RPMI8226 (cell line): Measurements from ENCODE around the gene C6orf136.

Experiments
- DNase-seq: peaks from one replicate; pipeline ENCODE4 v3.0.0-alpha.2; 2015

C6orf136 gene

DNA sequence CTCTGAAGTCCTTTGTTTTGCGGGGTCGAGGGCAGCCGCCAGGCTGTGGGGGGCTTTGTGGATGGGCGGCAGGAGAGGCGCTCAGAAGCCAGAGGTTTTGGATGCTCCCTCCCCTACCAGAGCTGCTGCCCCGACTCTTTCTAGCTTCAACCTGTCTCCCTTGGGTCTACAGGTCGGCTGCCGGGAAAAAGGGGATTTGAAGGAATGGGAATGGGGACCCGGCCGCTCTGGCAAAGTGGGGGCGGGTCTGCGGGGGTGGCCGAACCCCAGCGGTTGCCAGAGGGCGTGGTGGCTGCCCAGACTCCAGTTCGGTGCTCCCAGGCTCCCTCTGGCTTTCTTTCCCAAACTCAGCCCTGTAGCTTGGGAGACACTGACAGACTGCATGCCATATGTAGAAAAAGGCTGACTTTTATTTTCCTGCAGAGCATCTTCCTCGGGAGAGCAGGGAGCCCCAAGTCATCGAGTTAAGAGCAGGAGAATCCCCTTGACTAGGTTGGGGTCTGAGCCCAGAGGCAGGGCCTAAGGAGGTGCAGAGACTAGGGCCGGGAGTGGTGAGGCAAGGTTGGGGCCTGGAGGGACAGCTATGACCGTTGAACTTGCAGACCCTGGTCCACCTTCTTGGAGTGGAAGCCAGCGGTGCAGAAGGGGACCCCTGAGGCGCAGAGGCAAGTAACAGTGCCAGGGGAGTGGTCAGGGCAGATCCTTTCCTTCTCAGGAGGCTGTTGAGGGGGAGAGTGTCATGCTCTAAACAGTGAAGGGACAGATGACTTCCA is 40.9 kb downstream of the C6orf136 start:
- DNase-seq: no peak

DNA sequence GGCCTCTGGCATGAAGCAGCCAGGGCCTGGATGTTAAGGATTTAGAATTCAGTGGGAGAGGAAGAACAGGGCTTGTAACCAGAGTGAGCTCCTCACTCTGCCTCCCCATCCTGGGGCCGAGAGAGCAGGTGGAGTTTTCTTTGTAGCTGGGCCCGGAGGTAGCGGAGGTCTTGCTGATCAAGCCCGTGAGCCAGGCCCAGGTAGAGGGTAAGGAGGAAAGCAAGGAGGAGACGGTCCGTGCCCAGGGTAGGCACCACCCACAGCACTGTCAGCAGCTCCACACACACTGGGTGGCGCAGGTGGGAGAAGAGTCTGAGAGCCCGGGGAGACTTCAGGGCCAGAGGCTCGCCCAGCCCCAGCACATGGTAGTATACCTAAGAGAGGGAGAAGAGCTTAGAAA is 41.6 kb downstream of the C6orf136 start:
- peak; percentile 25 for DNase-seq

DNA sequence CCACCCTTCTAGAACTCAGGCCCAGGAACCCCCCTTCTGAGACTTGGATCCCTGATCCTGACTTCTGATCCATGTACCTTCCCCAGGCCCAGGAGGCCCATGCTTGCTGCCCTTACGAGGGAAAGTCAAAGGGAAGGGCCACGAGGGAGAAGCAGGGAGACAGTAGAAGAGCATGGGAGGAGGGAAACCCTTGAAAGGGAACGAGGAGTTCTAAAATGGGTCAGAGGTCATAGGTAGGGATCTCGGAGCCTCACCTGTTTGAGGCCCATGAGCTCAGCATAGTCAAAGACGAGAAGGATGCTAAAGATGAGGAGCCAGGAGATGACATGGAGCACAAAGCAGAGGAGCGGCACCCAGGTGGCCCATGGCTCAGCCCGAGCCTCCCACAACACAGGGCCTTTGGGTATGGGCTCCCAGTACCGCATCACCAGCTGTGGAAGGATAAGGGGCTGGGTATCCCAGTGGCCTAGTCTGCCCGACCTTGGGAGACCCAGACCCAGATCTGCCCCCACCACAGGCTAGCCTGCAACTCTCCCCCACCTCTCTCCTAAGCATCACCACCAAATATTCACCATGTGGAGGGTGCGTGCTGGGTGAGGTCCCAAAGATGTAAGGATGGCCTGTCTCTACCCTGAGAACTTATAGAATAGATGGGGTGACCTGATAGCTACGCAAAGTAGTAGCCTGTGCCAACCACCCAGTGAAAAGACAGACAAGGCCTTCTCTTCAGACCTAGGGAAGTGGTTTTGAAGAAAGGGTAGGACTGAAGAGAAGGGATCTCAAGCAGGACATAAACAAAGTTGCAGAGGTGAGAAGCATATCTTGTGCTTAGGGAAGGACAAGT is 42.3 kb downstream of the C6orf136 start:
- no peak for DNase-seq

DNA sequence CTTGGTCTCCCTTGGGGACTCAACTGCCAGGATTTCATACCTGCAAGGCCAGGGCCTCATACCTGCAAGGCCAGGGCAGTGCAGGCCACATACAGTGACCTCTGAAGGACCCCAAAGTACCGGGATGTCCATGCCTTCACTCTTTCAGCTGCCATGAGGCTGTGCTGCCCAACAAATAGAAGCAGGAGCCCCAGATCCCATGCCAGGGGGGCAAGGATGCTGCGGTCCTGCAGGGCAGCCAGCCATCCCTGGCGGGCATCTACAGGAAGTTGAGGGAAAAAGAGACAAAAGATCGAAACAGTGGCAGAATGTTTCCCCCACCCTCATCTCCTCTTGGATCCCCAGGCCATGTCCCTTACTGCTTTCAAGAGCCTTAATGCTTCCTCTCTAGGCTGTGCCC is 43.1 kb downstream of the C6orf136 start:
- DNase-seq: no peak

DNA sequence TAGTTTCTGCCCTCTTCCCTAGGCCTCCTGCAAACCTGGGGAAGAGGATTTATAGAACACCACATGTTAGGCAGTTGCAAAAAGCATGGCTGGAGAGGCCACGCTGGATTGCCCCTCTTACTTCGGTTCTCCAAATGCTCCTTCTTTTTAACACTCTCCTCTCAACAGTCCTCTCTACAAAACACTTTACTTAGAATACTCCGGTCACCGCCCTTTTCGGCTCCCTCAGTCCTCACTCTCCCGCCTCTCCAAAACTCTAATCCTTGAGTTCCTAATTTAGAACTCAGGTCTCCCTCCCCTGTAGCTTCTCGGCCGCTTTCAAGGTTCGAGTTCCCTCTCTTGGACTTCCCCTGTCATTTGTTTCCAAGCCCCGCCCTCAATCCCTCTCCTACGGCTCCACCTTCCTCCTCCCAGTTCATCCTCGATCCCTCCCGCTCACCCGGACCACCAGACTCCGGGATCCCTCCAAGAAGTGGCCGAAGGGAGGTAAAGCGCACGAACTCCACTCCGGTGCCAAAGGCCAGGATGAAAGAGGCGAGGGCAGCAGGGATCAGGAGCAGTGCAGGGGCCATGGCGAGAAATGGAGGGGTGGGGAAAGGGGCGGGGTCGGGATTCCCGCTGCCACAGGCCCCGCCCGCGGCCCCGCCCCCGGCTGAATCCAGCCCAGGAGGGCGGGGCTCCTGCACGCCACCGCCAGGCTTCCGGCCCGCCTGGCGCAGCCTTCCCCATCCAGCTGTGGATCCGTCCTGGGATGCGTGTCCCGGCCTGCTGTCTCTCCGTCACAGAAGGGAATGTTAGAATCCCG is 43.7 kb downstream of the C6orf136 start, which contains the start of gene NRM:
Gene NRM, minus strand, starts transcription at position 582 of the 805 bp plus-strand sequence. Its CDS starts 10 bp downstream, at position 572.
- DNase-seq: peak; percentile 91

DNA sequence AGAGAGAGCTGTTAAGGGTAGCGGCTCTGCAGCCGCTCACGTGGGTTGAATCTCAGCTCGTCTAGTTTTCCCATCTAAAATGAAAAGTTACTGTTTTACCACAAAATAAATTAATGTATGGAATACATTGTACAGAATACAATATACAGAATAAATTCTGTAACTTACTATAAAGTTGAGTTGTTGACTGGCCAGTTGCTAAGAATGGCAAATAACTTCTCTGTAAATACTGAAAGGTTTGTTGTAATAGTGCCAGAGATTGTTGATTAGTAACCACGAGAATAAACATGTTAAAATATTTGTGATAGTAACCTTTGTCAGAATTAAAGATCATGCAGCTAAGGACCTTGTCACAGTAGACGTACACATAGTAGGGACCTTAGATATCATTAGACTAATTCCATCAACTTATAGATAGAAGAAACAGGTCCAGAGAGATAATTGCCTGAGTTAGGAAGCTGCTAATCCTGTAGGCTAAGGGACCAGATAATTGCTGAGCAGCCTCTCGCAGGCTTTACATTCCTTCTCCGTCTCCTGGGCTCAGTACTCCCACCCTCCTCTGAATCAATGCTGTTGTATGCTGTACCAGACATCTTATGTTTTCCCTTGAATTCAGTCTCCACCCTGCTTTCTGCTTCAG is 44.4 kb downstream of the C6orf136 start:
- no peak for DNase-seq

DNA sequence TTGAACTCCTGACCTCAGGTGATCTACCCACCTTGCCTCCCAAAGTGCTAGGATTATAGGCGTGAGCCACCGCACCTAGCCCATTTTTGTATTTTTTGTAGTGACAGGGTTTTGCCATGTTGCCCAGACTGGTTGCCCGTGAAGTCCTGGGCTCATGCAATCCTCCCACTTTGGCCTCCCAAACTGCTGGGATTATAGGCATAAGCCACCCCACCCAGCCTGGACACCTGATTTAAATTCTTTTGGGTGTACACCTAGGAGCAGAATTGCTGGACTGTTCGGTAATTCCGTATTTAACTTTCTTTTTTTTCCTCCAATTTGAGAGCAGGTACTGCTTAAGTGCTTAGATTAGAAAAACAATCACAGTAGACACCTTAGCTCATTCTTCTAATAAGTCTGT is 49.5 kb downstream of the C6orf136 start:
- no peak for DNase-seq

DNA sequence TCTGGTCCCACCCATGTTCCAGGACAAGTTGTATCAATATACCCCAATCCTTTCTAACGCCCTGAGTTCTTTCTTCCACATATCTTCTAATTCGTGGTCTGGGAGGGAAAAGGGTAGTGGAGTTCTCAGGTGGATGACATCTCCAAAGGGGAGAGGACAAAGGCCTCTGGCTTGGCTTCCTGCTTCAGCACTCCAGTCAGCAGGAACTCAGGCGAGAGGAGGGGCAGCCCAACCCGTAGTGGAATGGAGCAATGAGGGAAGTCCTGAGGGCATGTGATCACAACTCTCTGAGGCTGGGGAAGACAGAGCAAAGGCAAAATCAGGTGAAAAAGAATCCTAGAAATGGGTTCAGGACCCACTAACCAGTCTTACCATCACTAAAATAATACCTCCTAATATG is 53.4 kb downstream of the C6orf136 start:
- no peak for DNase-seq
